Measurements from ENCODE around the gene ALAS1. TPM values are rescaled to one million over a fixed set of nuclear protein-coding genes. Genes with fewer than 3 reads are reported as not detected.

ALAS1 gene
- total and polyA plus RNA-seq, 2 of the 13 experiments (the other 11 are each of a cell fraction or from before 2014, with no cell fraction given), result 36.0 to 43.2 TPM

GRCh38 chr3:52240059-52240885, 42.3 kb downstream of the ALAS1 start (continued):
- TF ChIP-seq ZNF281 (CRISPR knock-in tag; IDR thresholded peaks at IDR 0.05; ENCODE audit: borderline replicate concordance) (no peak), MAFK (conservative IDR thresholded peaks at IDR 0.05 in 1 of 2, IDR thresholded peaks at IDR 0.05 in 1 of 2; ENCODE audit: low read length in 2 of 2) (no peak), MIER3 (CRISPR knock-in tag; IDR thresholded peaks at IDR 0.05; ENCODE audit: borderline replicate concordance) (peak; percentile 28; the same call in 1 of the 2 replicates), ZC3H13 (CRISPR knock-in tag; IDR thresholded peaks at IDR 0.05) (0 out of 2 replicates have a peak, but pooled peaks have one; percentile 33), ZNF12 (CRISPR knock-in tag; IDR thresholded peaks at IDR 0.05) (peak; percentile 99), SRSF4 (IDR thresholded peaks at IDR 0.05; ENCODE audit: low read depth, low read length, poor library complexity, severe bottlenecking) (no peak), RNF219 (CRISPR knock-in tag; IDR thresholded peaks at IDR 0.05) (no peak), SYNCRIP (IDR thresholded peaks at IDR 0.05; ENCODE audit: insufficient read depth, low read depth, low read length) (no peak), ONECUT2 (CRISPR knock-in tag; IDR thresholded peaks at IDR 0.05) (no peak), HOXA7 (CRISPR knock-in tag; IDR thresholded peaks at IDR 0.05) (no peak), ZNF687 (CRISPR knock-in tag; IDR thresholded peaks at IDR 0.05) (peak; percentile 24; the same call in 1 of the 2 replicates), ZNF510 (CRISPR knock-in tag; IDR thresholded peaks at IDR 0.05; ENCODE audit: low read depth) (no peak), SPEN (CRISPR knock-in tag; IDR thresholded peaks at IDR 0.05; ENCODE audit: low read depth) (no peak), KAT8 (CRISPR knock-in tag; IDR thresholded peaks at IDR 0.05) (peak; percentile 40; the same call in 1 of the 2 replicates), GPBP1L1 (CRISPR knock-in tag; IDR thresholded peaks at IDR 0.05) (no peak)
- TF ChIP-seq, protein P1, sequence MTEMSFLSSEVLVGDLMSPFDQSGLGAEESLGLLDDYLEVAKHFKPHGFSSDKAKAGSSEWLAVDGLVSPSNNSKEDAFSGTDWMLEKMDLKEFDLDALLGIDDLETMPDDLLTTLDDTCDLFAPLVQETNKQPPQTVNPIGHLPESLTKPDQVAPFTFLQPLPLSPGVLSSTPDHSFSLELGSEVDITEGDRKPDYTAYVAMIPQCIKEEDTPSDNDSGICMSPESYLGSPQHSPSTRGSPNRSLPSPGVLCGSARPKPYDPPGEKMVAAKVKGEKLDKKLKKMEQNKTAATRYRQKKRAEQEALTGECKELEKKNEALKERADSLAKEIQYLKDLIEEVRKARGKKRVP (CRISPR knock-in tag; IDR thresholded peaks at IDR 0.05), result peak in 1 of 2 experiments; percentile 95; a peak in 2 of 4 replicates

All from HepG2 (cell line).